Spleen (tissue), 11 donors: Measurements from ENCODE around the gene GPR137. TPM values are rescaled to one million over a fixed set of nuclear protein-coding genes. Genes with fewer than 3 reads are reported as not detected.

Experiments used
- DNase-seq: peaks from one replicate; pipeline ENCODE4 v3.0.0-alpha.2; 2020
- H3K27ac ChIP-seq, 8 donors: fragments of 200-600 bp; sonication (generic) in 7 of 8; 1 replicate in 4 of 8; 2 replicates in 4 of 8; pipeline versions ENCODE4 v1.5.0 to v1.8.0; 2016 to 2021; ENCODE audit warnings: inconsistent platforms in 4 of 8, mild to moderate bottlenecking in 4 of 8, moderate library complexity in 1 of 8
- H3K27me3 ChIP-seq, 7 donors: fragments of 200-600 bp; sonication (generic) in 6 of 7; replicated peaks in 1 of 7; 1 replicate in 4 of 7; 2 replicates in 3 of 7; pipeline versions ENCODE4 v1.5.0 to v1.8.0; 2016 to 2021; ENCODE audit warnings: inconsistent platforms in 3 of 7, mild to moderate bottlenecking in 1 of 7
- H3K36me3 ChIP-seq, 6 donors: fragments of 200-600 bp; sonication (generic) in 5 of 6; 1 replicate in 4 of 6; 2 replicates in 2 of 6; pipeline versions ENCODE4 v1.5.0 to v1.8.0; 2016 to 2021; ENCODE audit warnings: inconsistent platforms in 2 of 6
- H3K4me1 ChIP-seq, 6 donors: fragments of 200-600 bp; sonication (generic) in 5 of 6; 1 replicate in 3 of 6; 2 replicates in 3 of 6; pipeline versions ENCODE4 v1.5.0 to v1.8.0; 2016 to 2021; ENCODE audit warnings: inconsistent platforms in 3 of 6
- H3K4me3 ChIP-seq, 8 donors: fragments of 200-600 bp; sonication (generic) in 7 of 8; 1 replicate in 4 of 8; 2 replicates in 4 of 8; pipeline versions ENCODE4 v1.5.0 to v1.8.0; 2016 to 2021; ENCODE audit warnings: inconsistent platforms in 4 of 8, mild to moderate bottlenecking in 4 of 8, moderate library complexity in 2 of 8
- H3K9me3 ChIP-seq, 8 donors: fragments of 200-600 bp; sonication (generic) in 7 of 8; 1 replicate in 4 of 8; 2 replicates in 4 of 8; pipeline versions ENCODE4 v1.5.0 to v1.8.0; 2016 to 2021; ENCODE audit warnings: inconsistent platforms in 4 of 8
- POLR2A ChIP-seq, 3 donors: fragments of 450-650 bp; IDR thresholded peaks; one replicate each; pipeline ENCODE4 v1.5.1; 2017; ENCODE audit warnings: antibody characterized with exemption in 3 of 3, mild to moderate bottlenecking in 1 of 3
- POLR2AphosphoS5 ChIP-seq, 3 donors: sonication (generic); formaldehyde crosslinking; IDR thresholded peaks; one replicate each; pipeline ENCODE4 v1.5.1; 2017; ENCODE audit warnings: antibody characterized with exemption in 3 of 3
- whole genome bisulfite sequencing, 5 donors: extraction: QIAGEN DNeasy Blood & Tissue Kit in 3 of 5; methylation state at CpG; one replicate each; pipeline versions ENCODE4 v1.1.5 to v1.1.7; 2013 to 2018; 5-methylcytosine and 5-hydroxymethylcytosine counted together
- intact Hi-C: fragments of 100-400 bp; cut with DNase I; formaldehyde crosslinking; loops from one replicate; pipeline ENCODE4 v1.15.0; 2023; ENCODE audit warnings: low total_unique reads
- polyA plus RNA-seq, 3 donors: library from polyadenylated mRNA; stranded (reverse); fragments of 200-250 nt; gene quantifications; one replicate each; pipeline ENCODE4 v1.2.1, GENCODE V29; 2013
- total RNA-seq, 7 donors: library from RNA; depleted of rRNA in 3 of 7; stranded (reverse); fragments of >200 nt in 3 of 7; fragmentation: NEBNext Ultra II Directional in 4 of 7; extraction: Animal tissue kit (Norgen Biotek cat#: 25700) in 4 of 7; gene quantifications; one replicate each; pipeline versions ENCODE4 v1.1.0 to v1.2.1, GENCODE V29; 2016 to 2021
- TF ChIP-seq, protein P1 (sequence below), 11 experiments: fragments of 200-600 bp in 7 of 11; fragments of 450-650 bp in 4 of 11; sonication (generic) in 4 of 11; IDR thresholded peaks in 8 of 11; conservative IDR thresholded peaks in 3 of 11; 1 replicate in 7 of 11; 2 replicates in 4 of 11; pipeline versions ENCODE4 v1.4.0 to v1.8.0; 2016 to 2021; ENCODE audit warnings: antibody characterized with exemption in 11 of 11, inconsistent platforms in 4 of 11, mild to moderate bottlenecking in 1 of 11
- donor health status: healthy with polysubstance abuse.
- donor health status: DM: no; HTN: no; CAD: no; lungs with moderate emphysema.
- donor health status: DM: no; HTN: no; CAD: no.
- donor health status: Bipolar disorder and iron deficiency.
- donor health status: healthy.
- donor health status: DM: no; HTN: no; CAD: no.
- donor health status: DM: yes; HTN: yes; CAD: no.

GPR137 gene
- total and polyA plus RNA-seq, 10 donors: 13.7 to 37.2 (median 28.1) TPM

GRCh38 chr11:64327375-64327774 lies 41.7 kb downstream of the GPR137 start:
- Histone ChIP-seq H3K36me3 (peaks cover 0 to 12% (median 6%) of the 10 kb centered on the region in 6 donors), H3K4me1 (peaks cover 9 to 50% (median 18%) of the 10 kb centered on the region in 6 donors), H3K4me3 (no peak overlapping the region), H3K9me3 (peaks cover 0 to 6% (median 0%) of the 10 kb centered on the region in 8 donors), H3K27ac (no peak overlapping the region), H3K27me3 (no peaks in the 10 kb centered on the region)
- TF ChIP-seq, protein P1, sequence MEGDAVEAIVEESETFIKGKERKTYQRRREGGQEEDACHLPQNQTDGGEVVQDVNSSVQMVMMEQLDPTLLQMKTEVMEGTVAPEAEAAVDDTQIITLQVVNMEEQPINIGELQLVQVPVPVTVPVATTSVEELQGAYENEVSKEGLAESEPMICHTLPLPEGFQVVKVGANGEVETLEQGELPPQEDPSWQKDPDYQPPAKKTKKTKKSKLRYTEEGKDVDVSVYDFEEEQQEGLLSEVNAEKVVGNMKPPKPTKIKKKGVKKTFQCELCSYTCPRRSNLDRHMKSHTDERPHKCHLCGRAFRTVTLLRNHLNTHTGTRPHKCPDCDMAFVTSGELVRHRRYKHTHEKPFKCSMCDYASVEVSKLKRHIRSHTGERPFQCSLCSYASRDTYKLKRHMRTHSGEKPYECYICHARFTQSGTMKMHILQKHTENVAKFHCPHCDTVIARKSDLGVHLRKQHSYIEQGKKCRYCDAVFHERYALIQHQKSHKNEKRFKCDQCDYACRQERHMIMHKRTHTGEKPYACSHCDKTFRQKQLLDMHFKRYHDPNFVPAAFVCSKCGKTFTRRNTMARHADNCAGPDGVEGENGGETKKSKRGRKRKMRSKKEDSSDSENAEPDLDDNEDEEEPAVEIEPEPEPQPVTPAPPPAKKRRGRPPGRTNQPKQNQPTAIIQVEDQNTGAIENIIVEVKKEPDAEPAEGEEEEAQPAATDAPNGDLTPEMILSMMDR (IDR thresholded peaks at IDR 0.05 in 8 of 11, conservative IDR thresholded peaks at IDR 0.05 in 3 of 11): no peak
- TF ChIP-seq POLR2A (IDR thresholded peaks at IDR 0.05): no peak
- no peak for TF ChIP-seq POLR2AphosphoS5 (IDR thresholded peaks at IDR 0.05)
- DNase-seq: no peak
- 89 to 94% (median 92%) methylated on average over 2 of the region's 2 CpGs for WGBS, 5 donors
- intact Hi-C loops: no loop called here

DNA sequence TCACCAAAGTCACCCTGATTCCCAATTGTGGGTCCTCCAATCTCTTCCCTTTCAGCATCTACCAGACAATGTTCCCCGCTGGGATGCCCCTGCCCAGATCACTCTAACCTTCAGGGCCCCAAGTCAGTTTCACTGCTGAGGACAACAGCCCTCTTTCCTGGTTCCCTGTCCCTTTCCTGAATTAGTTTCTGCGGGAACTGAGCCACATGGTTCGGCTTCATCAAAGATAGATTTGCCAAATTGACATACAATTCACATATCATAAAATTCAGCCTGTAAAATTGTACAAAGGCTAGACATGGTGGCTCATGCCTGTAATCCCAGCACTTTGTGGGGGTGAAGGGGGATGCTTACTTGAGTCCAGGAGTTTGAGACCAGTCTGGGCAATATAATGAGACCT lies 42.3 kb downstream of the GPR137 start:
- H3K9me3 ChIP-seq: peaks cover 0 to 6% (median 0%) of the 10 kb centered on the region in 8 donors
- H3K36me3 ChIP-seq: peaks cover 0 to 6% (median under 1%) of the 10 kb centered on the region in 6 donors
- no peak for TF ChIP-seq POLR2AphosphoS5 (IDR thresholded peaks at IDR 0.05)
- TF ChIP-seq POLR2A (IDR thresholded peaks at IDR 0.05): no peak
- TF ChIP-seq, protein P1 (IDR thresholded peaks at IDR 0.05 in 8 of 11, conservative IDR thresholded peaks at IDR 0.05 in 3 of 11): no peak
- no peaks in the 10 kb centered on the region for H3K27me3 ChIP-seq
- no peak overlapping the region for H3K27ac ChIP-seq
- H3K4me3 ChIP-seq: no peak overlapping the region
- WGBS, 5 donors: 82 to 94% (median 91%) methylated on average over 3 of the region's 3 CpGs
- DNase-seq: no peak
- intact Hi-C loops: no loop called here
- peaks cover 9 to 52% (median 20%) of the 10 kb centered on the region in 6 donors for H3K4me1 ChIP-seq

DNA sequence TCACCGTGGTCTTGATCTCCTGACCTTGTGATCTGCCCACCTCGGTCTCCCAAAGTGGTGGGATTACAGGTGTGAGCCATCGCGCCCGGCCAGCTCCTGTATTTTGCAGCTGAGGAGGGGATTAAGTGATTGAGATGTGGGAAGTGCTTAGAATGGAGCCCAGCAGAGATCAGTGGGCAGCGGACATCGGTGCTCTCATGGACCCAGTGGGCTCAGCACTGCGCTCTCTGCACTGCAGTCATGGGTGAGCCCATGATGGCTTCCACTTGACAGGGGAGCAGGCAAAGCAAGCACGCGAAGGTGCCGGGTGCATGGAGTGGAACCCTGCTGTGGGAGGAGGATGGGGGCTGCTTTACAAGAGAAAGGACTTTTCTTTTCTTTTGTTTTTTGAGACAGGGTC lies 45.2 kb downstream of the GPR137 start:
- peak in 1 of 3 donors; percentile 9 for TF ChIP-seq POLR2AphosphoS5 (IDR thresholded peaks at IDR 0.05)
- TF ChIP-seq, protein P1 (IDR thresholded peaks at IDR 0.05 in 8 of 11, conservative IDR thresholded peaks at IDR 0.05 in 3 of 11): no peak
- Histone ChIP-seq H3K9me3 (peaks cover 0 to 6% (median 0%) of the 10 kb centered on the region in 8 donors), H3K36me3 (no peaks in the 10 kb centered on the region), H3K4me3 (no peak overlapping the region), H3K27me3 (no peaks in the 10 kb centered on the region), H3K4me1 (peaks cover 9 to 59% (median 31%) of the 10 kb centered on the region in 6 donors), H3K27ac (peak overlapping the region in 3 of 8 donors; percentile 53 to 78 (median 56))
- intact Hi-C loops: no loop called here
- DNase-seq: no peak
- WGBS, 5 donors: 84 to 93% (median 90%) methylated on average over 11 of the region's 11 CpGs

GRCh38 chr11:64331569-64332371 lies 46.1 kb downstream of the GPR137 start:
- peak; percentile 55 to 72 (median 71) for TF ChIP-seq POLR2AphosphoS5 (IDR thresholded peaks at IDR 0.05)
- TF ChIP-seq, protein P1 (IDR thresholded peaks at IDR 0.05 in 8 of 11, conservative IDR thresholded peaks at IDR 0.05 in 3 of 11): peak; percentile 42 to 77 (median 70)
- TF ChIP-seq POLR2A (IDR thresholded peaks at IDR 0.05): no peak
- Histone ChIP-seq H3K27ac (peak overlapping the region; percentile 33 to 82 (median 60)), H3K36me3 (no peaks in the 10 kb centered on the region), H3K4me1 (peaks cover 9 to 66% (median 31%) of the 10 kb centered on the region in 6 donors), H3K4me3 (peak overlapping the region in 1 of 8 donors; percentile 44), H3K27me3 (no peaks in the 10 kb centered on the region), H3K9me3 (peaks cover 0 to 6% (median 0%) of the 10 kb centered on the region in 8 donors)
- 10 to 24% (median 14%) methylated on average over 12 to 20 of the region's 20 CpGs for WGBS, 5 donors
- intact Hi-C loops: no loop called here
- peak; percentile 92 for DNase-seq
